ENCODE data around the gene ZNF622.

DNA sequence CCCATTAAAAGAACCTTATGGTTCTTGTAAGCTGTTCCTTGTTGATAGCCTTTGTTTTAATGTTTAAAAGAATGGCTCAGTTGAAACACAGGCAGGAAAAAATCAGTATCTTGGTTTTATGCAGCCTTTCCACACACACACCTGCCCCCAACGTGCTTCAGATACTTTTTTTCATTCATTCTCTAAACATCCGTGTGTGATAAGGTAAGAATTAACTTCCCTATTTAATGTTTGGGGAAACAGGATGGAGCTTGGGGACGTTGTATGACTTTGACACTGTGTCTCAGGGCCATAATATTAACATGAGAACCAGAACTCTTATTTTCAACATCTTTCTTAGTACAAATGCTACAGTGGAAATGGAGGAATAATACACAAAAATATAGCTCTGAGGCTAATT is 5.8 kb upstream of the ZNF622 start:
- no peak for TF ChIP-seq CTCF (optimal IDR thresholded peaks at IDR 0.05 in 1 of 3, IDR thresholded peaks at IDR 0.05 in 1 of 3, conservative IDR thresholded peaks at IDR 0.05 in 1 of 3; ENCODE audit: extremely low read depth in 1 of 3, insufficient read depth in 2 of 3, low read length in 3 of 3)
- TF ChIP-seq EZH2 (IDR thresholded peaks at IDR 0.05; ENCODE audit: low read length): no peak

All from keratinocyte (primary cell).